ENCODE measurements around the gene NR2F1-AS1. TPM values are rescaled to one million over a fixed set of nuclear protein-coding genes. Genes with fewer than 3 reads are reported as not detected.

NR2F1-AS1 gene
- total and polyA plus RNA-seq, 9 of the 15 experiments (the other 6 are each of a cell fraction or from before 2014, with no cell fraction given): not detected

GRCh38 chr5:93589829-93590215, 8.8 kb upstream of the NR2F1-AS1 start (continued):
- no peak for TF ChIP-seq REST (IDR thresholded peaks at IDR 0.05; ENCODE audit: borderline replicate concordance)
- no peak for TF ChIP-seq REST (CRISPR knock-in tag; IDR thresholded peaks at IDR 0.05; ENCODE audit: low read depth)
- TF ChIP-seq PCBP2 (IDR thresholded peaks at IDR 0.05; ENCODE audit: low read depth, low read length, poor library complexity, severe bottlenecking): no peak
- no peak for TF ChIP-seq U2AF1 (optimal IDR thresholded peaks at IDR 0.05; ENCODE audit: low read depth, low read length)
- no peak for TF ChIP-seq TBL1XR1 (IDR thresholded peaks at IDR 0.05; ENCODE audit: low read length in 2 of 2)
- no peak for TF ChIP-seq RBM39 (optimal IDR thresholded peaks at IDR 0.05; ENCODE audit: low read depth, low read length)
- no peak for TF ChIP-seq ZNF655 (CRISPR knock-in tag; IDR thresholded peaks at IDR 0.05)

Measured in K562 (cell line).